Stimulated activated CD4-positive, alpha-beta T cell treated with anti-CD3 and anti-CD28 coated beads, TNF-alpha, amount 100 ng/mL, for 1 hour (primary cell): ENCODE results near the gene DLAT.
"Not testable (repeated sequence)": the region's sequence is repeated elsewhere in the genome, so short reads cannot be mapped to it uniquely, and the experiment has no call there.

Source experiments
- DNase-seq, 3 donors: peaks; one replicate each; pipeline ENCODE4 v3.0.0-alpha.2; 2020; ENCODE audit warnings: low read depth in 3 of 3, low spot score in 1 of 3

The DLAT gene

DNA sequence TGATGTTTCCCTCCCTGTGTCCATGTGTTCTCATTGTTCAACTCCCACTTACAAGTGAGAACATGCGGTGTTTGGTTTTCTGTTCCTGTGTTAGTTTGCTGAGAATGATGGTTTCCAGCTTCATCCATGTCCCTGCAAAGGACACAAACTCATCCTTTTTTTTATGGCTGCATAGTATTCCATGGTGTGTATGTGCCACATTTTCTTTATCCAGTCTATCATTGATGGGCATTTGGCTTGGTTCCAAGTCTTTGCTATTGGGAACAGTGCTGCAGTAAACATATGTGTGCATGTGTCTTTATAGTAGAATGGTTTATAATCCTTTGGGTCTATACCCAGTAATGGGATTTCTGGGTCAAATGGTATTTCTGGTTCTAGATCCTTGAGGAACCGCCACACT, 21.4 kb downstream of the DLAT start:
- DNase-seq: not testable (repeated sequence)

DNA sequence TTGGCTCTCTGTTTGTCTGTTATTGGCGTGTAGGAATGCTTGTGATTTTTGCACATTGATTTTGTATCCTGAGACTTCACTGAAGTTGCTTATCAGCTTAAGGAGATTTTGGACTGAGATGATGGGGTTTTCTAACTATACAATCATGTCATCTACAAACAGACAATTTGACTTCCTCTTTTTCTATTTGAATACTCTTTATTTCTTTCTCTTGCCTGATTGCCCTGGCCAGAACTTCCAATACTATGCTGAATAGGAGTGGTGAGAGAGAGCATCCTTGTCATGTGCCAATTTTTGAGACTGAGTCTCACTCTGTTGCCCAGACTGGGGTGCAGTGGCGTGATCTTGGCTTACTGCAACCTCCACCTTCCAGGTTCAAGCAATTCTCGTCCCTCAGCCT, 23.0 kb downstream of the DLAT start:
- DNase-seq: not testable (repeated sequence)

DNA sequence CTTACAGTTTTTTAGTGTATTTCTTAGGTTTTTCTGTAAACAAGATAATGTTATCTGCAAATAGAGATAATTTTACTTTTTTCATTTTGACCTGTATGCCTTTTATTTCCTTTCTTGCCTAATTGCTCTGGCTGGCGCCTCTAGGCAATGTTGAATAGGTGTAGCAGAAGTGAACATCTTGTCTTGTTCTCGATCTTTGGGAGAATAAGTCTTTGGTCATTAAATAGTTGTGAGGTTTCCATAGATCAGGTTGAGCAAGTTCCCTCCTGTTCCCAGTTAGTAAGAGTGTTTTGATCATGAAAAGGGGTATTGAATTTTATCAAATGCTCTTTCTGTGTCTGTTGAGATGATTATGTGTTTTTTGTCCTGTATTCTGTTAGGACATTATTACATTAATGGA, 24.6 kb downstream of the DLAT start:
- no peak for DNase-seq

DNA sequence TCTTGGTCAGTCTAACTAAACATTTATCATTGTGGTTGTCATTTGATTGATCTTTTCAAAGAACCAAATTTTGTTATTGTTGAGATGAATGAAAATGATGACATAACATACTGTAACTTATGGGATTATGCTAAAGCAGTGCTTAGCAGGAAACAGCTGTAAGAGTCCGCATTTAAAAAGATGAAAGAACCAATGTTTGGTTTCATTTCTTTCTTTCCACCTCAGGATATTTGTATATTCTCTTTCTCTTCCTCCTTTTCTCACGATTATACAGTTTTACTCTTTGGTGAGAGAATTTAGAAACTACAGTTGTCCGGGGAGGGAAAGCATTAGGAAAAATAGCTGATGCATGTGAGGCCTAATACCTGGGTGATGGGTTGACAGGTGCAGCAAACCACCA, 25.5 kb downstream of the DLAT start:
- no peak for DNase-seq

DNA sequence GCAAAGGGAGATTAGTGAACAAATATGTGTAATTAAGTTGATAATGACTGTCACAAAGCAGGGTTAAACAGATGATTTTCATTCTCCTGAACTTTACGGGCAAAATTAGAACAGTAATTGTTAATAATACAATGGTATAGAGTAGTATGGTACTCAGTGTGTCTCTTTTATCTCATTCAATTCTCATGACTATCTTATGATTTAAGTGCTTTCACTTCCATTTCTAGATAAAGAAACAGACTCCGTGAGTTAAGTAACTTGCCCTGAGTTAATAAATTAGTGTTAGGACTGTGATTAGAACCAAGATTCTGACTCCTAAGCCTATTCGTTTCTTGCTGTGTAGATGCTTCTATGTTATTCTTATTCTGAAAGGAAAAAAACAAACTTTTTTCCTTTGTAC, 26.6 kb downstream of the DLAT start:
- no peak for DNase-seq

DNA sequence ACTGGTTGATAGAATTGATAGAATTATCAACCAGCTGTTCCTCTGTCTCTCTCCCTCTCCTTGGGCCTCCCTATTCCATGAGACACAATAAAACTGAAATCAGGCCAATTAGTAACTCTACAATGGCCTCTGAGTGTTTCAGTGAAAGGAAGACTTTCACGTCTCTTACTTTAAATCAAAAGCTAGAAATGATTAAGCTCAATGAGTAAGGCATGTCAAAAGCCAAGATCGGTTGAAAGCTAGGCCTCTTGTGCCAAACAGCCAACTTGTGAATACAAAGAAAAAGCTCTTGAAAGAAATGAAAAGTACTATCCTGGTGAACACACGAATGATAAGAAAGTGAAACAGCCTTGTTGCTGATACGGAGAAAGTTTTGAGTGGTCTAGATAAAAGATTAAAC, 32.0 kb downstream of the DLAT start:
- DNase-seq: no peak

DNA sequence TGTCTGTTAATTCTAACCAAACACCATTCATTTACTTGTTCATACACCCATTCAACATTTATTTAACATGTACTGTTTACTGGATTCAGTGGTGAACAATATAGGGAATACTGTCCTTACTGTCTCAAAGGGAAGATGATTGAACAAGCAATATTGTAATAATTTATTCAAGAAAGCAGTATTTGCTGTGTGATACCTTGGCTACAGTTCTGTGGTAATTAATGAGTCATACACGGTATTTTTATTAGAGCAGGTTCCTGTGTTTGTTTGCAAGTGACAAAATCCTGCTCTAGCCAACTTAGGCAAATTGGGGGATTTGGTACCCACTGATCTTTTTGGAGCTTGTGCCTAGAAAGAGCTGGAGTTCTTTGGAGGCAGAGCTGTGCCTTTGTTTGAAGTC, 32.9 kb downstream of the DLAT start:
- no peak for DNase-seq

DNA sequence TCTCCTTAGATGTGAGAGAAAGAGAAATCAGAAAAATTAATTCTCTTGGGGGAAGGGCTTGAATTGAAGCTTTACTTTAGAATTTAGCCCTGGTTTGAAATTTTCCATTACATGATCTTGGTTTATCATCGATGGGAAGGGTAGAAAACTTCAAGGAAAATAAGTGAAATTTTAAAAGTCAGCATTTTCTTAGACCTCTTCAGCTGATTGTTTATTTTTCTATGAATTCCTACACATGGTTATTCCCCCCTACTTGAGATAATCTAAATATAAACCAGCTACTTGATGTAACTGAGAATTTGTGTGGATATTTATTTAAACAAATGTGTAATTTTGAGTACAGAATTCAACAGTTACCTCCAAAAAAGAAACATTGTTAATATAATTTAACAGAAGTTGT, 37.7 kb downstream of the DLAT start:
- no peak for DNase-seq

DNA sequence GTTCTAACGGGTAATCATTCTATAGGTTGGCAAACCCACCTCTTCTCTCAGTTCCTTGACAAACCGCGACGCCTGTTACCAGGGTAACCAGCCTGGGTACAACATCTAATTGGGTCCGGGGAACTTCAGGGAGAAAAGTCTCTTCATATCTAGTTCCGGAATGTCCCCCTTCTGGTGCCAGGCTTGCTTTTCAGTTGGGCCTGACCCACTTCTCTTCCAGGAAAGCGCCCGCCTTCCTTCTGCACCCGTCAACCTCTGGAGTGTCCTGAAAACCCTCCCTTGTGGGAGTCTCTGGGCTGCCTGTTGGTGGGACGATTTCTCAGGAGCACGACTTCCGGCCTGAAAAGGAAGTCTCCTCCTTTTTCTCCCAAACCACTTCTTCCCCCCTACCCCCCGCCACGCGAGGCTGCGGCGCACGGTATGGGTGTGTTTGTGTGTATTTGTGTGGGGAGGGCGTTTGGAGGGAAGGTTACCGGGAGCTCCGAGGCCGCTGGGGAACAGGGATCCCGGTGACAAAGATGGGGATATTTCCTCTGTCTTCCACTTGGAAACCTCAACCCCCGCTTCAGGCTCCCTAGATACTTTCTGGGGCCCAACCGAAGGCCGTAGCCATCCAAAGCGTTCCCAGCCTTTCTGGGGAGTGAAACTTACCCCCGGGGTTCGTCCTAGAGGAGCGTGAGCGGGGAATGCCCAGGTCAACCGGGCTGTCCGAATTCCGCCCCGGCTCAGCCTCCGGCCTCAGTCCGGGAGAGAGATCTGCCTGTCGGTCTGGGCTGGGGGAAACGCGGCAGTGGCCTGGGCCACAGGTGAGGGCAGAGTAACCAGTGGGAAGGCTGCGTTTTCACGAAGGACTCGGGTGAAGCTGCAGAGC, 49.0 kb downstream of the DLAT start, which contains the start of the genes NKAPD1 and PIH1D2:
Gene NKAPD1 (plus strand): TSS at position 359 of the 871 bp plus-strand sequence. CDS start 1,276 bp downstream, outside the sequence.
Gene PIH1D2 (minus strand): TSS at position 77 of the 871 bp plus-strand sequence. CDS start 843 bp downstream, outside the sequence.
- DNase-seq: peak; percentile 47 to 65 (median 58)

DNA sequence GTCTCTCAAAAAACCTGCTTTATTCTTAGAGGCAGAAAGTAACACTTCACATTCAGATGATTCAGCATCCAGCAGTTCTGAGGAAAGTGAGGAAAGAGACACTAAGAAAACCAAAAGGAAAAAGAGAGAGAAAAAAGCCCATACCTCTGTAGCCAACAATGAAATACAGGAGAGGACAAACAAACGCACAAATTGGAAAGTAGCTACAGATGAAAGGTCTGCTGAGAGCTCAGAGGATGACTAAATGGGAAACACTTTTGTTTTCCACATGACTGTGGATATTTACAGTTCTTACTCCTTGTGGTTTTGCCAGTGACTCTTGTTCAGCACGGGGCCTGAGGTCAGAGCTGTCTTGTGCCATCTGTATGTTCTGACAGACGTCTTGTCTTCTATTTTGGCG, 57.5 kb downstream of the DLAT start:
- DNase-seq: no peak

DNA sequence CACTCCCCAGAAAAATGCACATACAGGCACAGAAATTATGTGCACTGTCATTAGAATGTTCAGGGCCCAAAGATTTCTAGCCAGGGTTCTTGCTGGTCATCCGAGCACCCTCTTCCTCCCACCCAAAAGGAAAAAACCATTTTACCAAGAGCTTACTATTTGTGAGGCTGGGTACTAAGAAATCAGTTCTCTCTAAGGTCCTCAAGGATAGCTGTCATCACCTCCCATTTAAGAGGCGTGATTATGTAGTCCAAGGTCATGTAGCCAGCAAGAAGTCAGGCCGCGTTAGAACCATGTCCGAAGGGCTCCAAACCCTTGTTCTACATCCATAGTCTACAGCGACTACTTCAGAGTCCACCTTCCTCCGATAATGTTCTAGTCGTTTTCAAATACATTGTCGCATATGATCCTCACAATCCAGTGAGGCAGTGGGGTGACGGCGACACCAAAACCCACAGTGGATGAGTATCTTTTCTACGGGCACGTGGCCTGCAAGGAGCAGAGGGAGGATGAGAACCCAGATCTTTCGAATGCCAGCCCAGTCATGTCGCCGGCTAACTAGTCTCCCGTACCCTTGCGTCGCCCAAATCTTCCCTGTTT, 60.7 kb downstream of the DLAT start:
- no peak for DNase-seq

DNA sequence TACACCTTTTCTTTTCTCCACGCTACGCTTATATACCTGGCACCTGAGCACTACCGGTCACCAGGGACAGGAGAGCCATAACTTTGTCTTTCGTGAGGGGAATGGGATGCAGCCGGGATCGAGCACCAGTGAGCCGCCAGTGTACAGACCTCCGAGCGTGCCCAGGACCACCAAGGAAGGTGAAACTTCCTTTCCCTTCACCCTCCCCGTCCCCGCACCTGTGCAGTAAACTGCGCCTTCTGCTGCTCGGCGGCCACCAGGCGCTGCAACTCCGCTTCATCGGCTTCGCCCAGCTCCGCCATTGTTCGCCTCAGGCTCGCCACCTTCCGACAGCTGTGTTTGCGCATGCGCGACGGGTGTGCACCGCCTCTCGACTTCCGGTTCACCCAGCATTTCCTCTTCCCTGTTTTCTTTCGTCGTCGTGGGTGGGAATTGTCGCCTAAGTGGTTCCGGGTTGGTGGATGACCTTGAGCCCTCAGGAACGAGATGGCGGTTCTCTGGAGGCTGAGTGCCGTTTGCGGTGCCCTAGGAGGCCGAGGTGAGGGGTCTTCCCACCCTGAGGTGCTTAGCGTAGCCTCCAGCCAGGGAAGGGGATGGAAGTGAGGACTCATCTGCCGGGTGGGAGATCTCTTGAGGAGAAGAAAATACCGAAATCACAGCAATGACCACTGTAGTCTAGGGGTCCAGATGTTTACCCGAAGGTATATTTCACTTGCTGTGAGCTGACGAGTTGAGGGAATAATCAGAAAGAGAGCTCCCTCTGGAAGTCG, 61.4 kb downstream of the DLAT start, which contains the start of the genes SDHD and TIMM8B:
Gene SDHD (plus strand): TSS at position 452 of the 770 bp plus-strand sequence. CDS start 35 bp downstream, at position 487.
Gene TIMM8B (minus strand): TSS at position 335 of the 770 bp plus-strand sequence. CDS start 33 bp downstream, at position 302.
- peak; percentile 85 to 91 (median 90) for DNase-seq

DNA sequence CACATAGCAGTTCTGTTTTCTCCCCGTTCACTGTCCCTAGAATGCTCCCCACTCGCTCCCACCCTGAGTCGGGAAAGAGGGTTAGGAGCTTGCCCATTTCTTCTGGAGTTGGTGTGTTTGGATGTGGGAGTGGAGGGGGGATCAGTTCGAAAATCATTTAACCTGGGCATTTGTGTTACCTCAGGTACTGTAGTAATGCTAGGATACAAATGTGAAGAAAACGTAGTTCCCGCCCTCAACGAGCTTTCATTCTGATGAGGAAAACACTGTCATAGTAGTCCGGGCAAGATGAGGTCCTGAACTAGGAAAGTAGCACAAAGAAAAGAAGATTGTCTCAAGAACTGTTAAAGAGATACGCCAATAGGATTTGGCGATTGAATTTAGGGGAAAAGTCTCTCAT, 62.0 kb downstream of the DLAT start:
- DNase-seq: no peak

DNA sequence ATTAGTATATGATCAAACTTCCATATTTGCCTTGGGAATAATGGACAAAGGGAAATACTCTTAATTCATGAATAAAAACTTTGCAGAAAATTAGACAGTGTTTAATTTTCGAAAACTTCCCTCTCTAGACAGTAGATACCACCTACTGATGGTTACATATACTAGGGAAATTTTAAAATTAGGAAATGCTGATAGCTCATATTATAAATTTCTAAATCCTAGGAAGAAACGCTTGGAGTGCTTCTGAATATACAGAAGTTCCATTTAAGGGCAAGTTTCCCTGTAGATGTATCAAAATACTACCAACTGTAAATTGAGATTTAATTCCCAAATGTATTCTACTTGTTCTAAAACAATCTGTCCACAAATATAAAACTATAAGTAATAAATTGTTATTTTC, 70.1 kb downstream of the DLAT start:
- not testable (repeated sequence) for DNase-seq

DNA sequence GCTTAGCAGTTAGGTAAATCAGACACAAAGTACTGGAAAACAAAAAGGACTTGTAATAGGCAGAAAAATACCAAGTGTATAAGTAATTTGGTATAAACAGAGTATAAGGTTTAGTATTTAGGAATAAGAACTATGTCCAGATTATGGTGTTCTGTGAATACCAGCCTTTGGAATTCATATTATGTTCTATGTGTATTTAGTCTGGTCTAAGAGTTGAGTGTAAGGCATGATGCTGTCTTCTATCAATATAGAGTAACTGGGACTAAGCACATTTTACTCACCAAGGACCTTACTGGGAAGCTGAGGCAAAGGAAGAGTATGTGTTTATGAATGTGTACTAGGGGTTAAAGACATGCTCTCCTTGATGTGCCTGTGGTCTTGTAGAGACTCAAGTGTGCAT, 71.0 kb downstream of the DLAT start:
- no peak for DNase-seq

DNA sequence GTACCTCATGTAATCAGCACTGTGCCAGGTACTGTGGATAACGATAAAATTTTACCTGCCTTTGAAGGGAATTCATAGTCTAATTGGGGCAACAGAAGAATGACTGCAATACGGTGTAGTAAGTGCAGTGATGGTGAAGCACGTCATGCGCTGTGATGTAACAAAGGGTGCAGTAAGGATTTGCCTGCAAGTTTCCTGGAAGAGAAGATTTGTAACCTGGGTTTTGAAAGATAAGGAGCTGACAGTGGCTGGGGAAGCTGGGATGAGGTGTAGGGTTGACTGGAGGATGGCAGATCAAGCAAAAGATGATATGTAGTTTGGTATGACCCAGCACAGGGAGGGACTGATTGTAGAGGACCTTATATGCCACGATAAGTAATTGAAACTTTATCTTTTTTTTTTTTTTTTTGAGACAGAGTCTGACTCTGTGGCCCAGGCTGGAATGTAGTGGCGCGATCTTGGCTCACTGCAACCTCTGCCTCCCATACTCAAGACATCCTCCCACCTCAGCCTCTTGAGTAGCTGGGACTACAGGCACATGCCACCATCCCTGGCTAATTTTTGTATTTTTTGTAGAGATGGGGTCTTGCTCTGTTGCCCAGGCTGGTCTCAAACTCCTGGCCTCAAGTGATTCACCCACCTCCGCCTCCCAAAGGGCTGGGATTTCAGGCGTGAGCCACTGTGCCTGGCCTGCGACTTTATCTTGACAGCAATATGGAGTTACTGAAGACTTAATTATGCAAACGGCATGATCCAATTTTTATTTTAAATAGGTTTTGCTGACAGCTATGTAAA, 72.7 kb downstream of the DLAT start:
- no peak for DNase-seq

DNA sequence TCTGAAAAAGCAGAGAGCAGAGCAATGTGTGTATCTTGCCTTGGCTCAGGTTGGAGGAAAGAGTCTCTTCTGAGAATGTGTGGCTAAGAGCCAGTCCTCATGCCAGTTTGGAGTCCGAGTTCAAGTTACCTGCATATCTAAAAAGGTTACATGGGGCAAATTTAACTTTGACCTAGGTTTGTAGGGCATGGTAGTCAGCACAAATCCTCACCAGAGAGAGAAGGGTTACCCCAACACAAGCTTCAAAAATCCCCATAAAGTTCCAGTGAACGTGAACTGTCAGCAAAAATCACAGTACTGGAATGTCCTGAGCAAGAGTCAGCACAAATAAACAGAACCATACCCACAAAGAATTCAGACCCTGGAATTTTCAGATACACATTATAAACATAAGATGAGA, 75.3 kb downstream of the DLAT start:
- no peak for DNase-seq

DNA sequence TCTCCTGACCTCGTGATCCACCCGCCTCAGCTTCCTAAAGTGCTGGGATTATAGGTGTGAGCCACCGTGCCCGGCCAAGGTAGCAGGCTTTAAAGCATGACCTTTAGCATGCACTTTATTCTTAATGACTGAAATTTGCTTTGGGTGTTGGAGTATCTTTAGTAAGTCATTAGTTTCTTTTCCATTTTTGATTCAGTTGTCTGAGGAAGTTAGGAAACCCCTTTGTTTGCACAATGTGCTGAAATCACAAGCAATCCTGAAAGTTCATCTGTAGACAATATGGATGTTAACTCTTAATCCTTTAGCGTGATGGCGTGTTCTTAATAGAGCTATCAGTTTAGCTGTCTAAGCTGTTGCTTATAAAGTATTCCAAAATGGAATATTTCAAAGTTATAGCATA, 78.2 kb downstream of the DLAT start:
- DNase-seq: no peak

DNA sequence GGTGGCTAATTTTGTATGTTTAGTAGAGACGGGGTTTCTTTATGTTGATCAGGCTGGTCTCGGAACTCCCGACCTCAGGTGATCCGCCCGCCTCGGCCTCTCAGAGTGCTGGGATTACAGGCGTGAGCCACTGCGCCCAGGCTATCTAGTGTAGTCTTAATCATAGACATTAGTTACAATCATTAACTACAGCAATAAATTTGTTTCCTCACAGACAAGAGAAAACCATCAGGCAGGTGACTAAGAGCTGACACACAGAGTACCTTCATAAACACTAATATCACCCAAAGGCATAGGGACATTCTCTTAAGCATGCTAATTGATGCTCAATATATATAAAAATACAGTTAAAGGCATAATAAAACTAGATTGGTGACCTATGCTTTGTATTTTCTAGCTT, 80.9 kb downstream of the DLAT start:
- DNase-seq: no peak
